ENCODE data around the gene DLG2. TPM values are rescaled to one million over a fixed set of nuclear protein-coding genes. Genes with fewer than 3 reads are reported as not detected.
"Not testable (repeated sequence)": the region's sequence is repeated elsewhere in the genome, so short reads cannot be mapped to it uniquely, and the experiment has no call there.

The DLG2 gene
- polyA plus RNA-seq, 3 donors = 0.24 to 0.39 TPM; not detected in 1

DNA sequence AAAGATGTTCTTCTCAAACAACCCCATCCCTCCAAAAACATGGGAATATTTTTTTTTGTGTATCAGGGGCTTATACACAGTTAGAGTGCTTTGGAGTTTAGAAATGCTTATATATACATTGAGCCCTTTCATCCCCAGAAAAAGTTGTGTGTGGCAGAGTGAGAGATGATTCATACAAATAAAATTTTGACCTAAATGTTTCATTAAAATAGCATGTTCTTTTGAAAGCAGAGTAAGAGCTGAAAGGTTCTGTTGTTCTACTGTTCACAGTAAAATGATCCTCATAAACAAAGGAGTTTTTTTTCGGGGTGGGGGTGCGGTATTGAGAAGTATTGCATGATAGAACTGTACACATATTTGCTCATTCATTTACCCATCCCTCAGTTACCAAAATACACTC lies 512.4 kb downstream of the DLG2 start:
- no peak for DNase-seq
- no peak overlapping the region for H3K4me2 ChIP-seq (replicated peaks; ENCODE audit: extremely low read depth, low read length, poor library complexity, severe bottlenecking)
- no peaks in the 10 kb centered on the region for H3K4me1 ChIP-seq (ENCODE audit: control insufficient read depth in 1 of 2, insufficient read depth in 2 of 2, low read length in 2 of 2)
- H3K4me3 Mint-ChIP-seq = no peak overlapping the region
- no peak overlapping the region for H3K4me3 ChIP-seq (replicated peaks in 1 of 3; ENCODE audit: low read depth in 2 of 3, low read length in 3 of 3)
- no CpG with 5 or more reads among the region's 2 CpGs for WGBS (ENCODE audit: insufficient coverage)
- H3K36me3 Mint-ChIP-seq = no peaks in the 10 kb centered on the region
- H3K27ac ChIP-seq (ENCODE audit: low read depth in 1 of 2, low read length in 2 of 2) = no peak overlapping the region
- H3K79me2 ChIP-seq (ENCODE audit: insufficient read depth, low read length) = no peaks in the 10 kb centered on the region
- no peak overlapping the region for H3K27ac Mint-ChIP-seq
- H3K27me3 Mint-ChIP-seq (ENCODE audit: low read depth in 3 of 3) = no peaks in the 10 kb centered on the region
- no peaks in the 10 kb centered on the region for H3K36me3 ChIP-seq (replicated peaks in 1 of 2; ENCODE audit: control insufficient read depth in 1 of 2, insufficient read depth in 2 of 2, low read length in 2 of 2)
- H3K9ac ChIP-seq (ENCODE audit: insufficient read depth, low read length, poor library complexity, severe bottlenecking) = no peak overlapping the region
- no peaks in the 10 kb centered on the region for H3K9me3 ChIP-seq (replicated peaks in 1 of 2; ENCODE audit: control insufficient read depth in 1 of 2, insufficient read depth in 1 of 2, low read length in 2 of 2)
- peaks cover 0 to 4% (median 0%) of the 10 kb centered on the region in 7 donors for H3K9me3 Mint-ChIP-seq
- no peaks in the 10 kb centered on the region for H3K27me3 ChIP-seq (ENCODE audit: control insufficient read depth in 2 of 2, insufficient read depth in 2 of 2, low read length in 2 of 2)
- no peaks in the 10 kb centered on the region for H4K20me1 ChIP-seq (ENCODE audit: insufficient read depth, low read length)
- intact Hi-C loops (cut with micrococcal nuclease) = no loop called here
- H3K4me1 Mint-ChIP-seq = no peaks in the 10 kb centered on the region
- TF ChIP-seq, protein P1, sequence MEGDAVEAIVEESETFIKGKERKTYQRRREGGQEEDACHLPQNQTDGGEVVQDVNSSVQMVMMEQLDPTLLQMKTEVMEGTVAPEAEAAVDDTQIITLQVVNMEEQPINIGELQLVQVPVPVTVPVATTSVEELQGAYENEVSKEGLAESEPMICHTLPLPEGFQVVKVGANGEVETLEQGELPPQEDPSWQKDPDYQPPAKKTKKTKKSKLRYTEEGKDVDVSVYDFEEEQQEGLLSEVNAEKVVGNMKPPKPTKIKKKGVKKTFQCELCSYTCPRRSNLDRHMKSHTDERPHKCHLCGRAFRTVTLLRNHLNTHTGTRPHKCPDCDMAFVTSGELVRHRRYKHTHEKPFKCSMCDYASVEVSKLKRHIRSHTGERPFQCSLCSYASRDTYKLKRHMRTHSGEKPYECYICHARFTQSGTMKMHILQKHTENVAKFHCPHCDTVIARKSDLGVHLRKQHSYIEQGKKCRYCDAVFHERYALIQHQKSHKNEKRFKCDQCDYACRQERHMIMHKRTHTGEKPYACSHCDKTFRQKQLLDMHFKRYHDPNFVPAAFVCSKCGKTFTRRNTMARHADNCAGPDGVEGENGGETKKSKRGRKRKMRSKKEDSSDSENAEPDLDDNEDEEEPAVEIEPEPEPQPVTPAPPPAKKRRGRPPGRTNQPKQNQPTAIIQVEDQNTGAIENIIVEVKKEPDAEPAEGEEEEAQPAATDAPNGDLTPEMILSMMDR (IDR thresholded peaks at IDR 0.05) = no peak
- H2AFZ ChIP-seq (ENCODE audit: insufficient read depth, low read depth, low read length, poor library complexity, severe bottlenecking) = no peak overlapping the region

DNA sequence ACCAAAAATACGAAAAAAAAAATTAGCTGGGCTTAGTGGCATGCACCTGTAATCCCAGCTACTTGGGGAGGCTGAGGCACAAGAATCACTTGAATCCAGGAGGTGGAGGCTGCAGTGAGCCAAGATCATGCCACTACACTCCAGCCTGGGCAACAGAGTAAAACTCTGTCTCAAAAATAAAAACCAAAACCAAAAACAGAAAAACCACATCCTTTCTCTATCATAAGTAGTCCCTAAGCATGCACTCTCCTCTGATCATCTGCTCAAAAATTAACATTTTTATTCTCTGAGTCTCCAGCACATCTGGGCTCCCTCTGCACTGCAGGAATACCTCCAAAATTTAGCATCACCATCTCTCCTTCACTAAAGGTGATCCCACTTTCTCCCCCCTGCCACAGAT lies 516.9 kb downstream of the DLG2 start:
- H3K4me2 ChIP-seq (replicated peaks; ENCODE audit: extremely low read depth, low read length, poor library complexity, severe bottlenecking); DNase-seq; H4K20me1 ChIP-seq (ENCODE audit: insufficient read depth, low read length); H3K9me3 Mint-ChIP-seq; H3K4me3 ChIP-seq (replicated peaks in 1 of 3; ENCODE audit: low read depth in 2 of 3, low read length in 3 of 3); H3K4me1 Mint-ChIP-seq; H3K36me3 Mint-ChIP-seq; intact Hi-C loops (cut with micrococcal nuclease); H3K79me2 ChIP-seq (ENCODE audit: insufficient read depth, low read length); H3K4me3 Mint-ChIP-seq; H3K27me3 ChIP-seq (ENCODE audit: control insufficient read depth in 2 of 2, insufficient read depth in 2 of 2, low read length in 2 of 2); H3K27me3 Mint-ChIP-seq (ENCODE audit: low read depth in 3 of 3); H3K36me3 ChIP-seq (replicated peaks in 1 of 2; ENCODE audit: control insufficient read depth in 1 of 2, insufficient read depth in 2 of 2, low read length in 2 of 2); H3K27ac Mint-ChIP-seq; H3K9me3 ChIP-seq (replicated peaks in 1 of 2; ENCODE audit: control insufficient read depth in 1 of 2, insufficient read depth in 1 of 2, low read length in 2 of 2); H3K27ac ChIP-seq (ENCODE audit: low read depth in 1 of 2, low read length in 2 of 2); H2AFZ ChIP-seq (ENCODE audit: insufficient read depth, low read depth, low read length, poor library complexity, severe bottlenecking); H3K9ac ChIP-seq (ENCODE audit: insufficient read depth, low read length, poor library complexity, severe bottlenecking); H3K4me1 ChIP-seq (ENCODE audit: control insufficient read depth in 1 of 2, insufficient read depth in 2 of 2, low read length in 2 of 2): not testable (repeated sequence)
- WGBS (ENCODE audit: insufficient coverage) = 91% methylated on average over 1 of the region's 1 CpG

Data from CD14-positive monocyte (primary cell).